Tibial nerve (tissue), 4 donors: Measurements from ENCODE around the gene SEPTIN11.

Experiments
- EP300 ChIP-seq, 2 donors: sonication (generic); formaldehyde crosslinking; IDR thresholded peaks; one replicate each; pipeline ENCODE4 v1.6.1; 2017; ENCODE audit warnings: antibody characterized with exemption in 2 of 2, mild to moderate bottlenecking in 1 of 2
- POLR2A ChIP-seq, 2 donors: fragments of 450-650 bp; IDR thresholded peaks; one replicate each; pipeline ENCODE4 v1.6.1; 2017; ENCODE audit warnings: antibody characterized with exemption in 2 of 2, mild to moderate bottlenecking in 2 of 2, moderate library complexity in 2 of 2
- TF ChIP-seq, protein P1 (sequence below), 5 experiments: fragments of 200-600 bp in 3 of 5; fragments of 450-650 bp in 2 of 5; sonication (generic) in 3 of 5; IDR thresholded peaks; one replicate each; pipeline ENCODE4 v1.5.1; 2016 to 2019; ENCODE audit warnings: antibody characterized with exemption in 5 of 5, mild to moderate bottlenecking in 3 of 5, moderate library complexity in 2 of 5

GRCh38 chr4:76997077-76997476 is 47.5 kb downstream of the SEPTIN11 start:
- TF ChIP-seq POLR2A (IDR thresholded peaks at IDR 0.05) (no peak), EP300 (IDR thresholded peaks at IDR 0.05) (no peak)
- TF ChIP-seq, protein P1, sequence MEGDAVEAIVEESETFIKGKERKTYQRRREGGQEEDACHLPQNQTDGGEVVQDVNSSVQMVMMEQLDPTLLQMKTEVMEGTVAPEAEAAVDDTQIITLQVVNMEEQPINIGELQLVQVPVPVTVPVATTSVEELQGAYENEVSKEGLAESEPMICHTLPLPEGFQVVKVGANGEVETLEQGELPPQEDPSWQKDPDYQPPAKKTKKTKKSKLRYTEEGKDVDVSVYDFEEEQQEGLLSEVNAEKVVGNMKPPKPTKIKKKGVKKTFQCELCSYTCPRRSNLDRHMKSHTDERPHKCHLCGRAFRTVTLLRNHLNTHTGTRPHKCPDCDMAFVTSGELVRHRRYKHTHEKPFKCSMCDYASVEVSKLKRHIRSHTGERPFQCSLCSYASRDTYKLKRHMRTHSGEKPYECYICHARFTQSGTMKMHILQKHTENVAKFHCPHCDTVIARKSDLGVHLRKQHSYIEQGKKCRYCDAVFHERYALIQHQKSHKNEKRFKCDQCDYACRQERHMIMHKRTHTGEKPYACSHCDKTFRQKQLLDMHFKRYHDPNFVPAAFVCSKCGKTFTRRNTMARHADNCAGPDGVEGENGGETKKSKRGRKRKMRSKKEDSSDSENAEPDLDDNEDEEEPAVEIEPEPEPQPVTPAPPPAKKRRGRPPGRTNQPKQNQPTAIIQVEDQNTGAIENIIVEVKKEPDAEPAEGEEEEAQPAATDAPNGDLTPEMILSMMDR (IDR thresholded peaks at IDR 0.05): no peak
